Stimulated activated memory B cell treated with anti-CD40 and anti-IgM and Interleukin-4, amounts not matched to agents 10 μg/mL and 1 μg/mL and 100 μg/mL, for 72 hours (primary cell): Measurements from ENCODE around the gene CRB1.

ENCODE experiments used
- ATAC-seq: fragments of 150-1000 bp; cut with Tn5 transposase; 2 replicates; pipeline ENCODE4 v1.10.0; 2021
- H3K27ac Mint-ChIP-seq: one replicate; pipeline ENCODE4 v1.8.0; 2022; ENCODE audit warnings: mild to moderate bottlenecking, mixed read lengths
- H3K27me3 Mint-ChIP-seq: one replicate; pipeline ENCODE4 v1.8.0; 2022; ENCODE audit warnings: mixed read lengths
- H3K36me3 Mint-ChIP-seq: one replicate; pipeline ENCODE4 v1.8.0; 2022; ENCODE audit warnings: mixed read lengths
- H3K4me1 Mint-ChIP-seq: one replicate; pipeline ENCODE4 v1.8.0; 2022; ENCODE audit warnings: mixed read lengths
- H3K4me3 Mint-ChIP-seq: one replicate; pipeline ENCODE4 v1.8.0; 2022; ENCODE audit warnings: mild to moderate bottlenecking, moderate library complexity, mixed read lengths
- H3K9me3 Mint-ChIP-seq: one replicate; pipeline ENCODE4 v1.8.0; 2022; ENCODE audit warnings: mixed read lengths

The CRB1 gene

GRCh38 chr1:197355248-197355995, 87.4 kb downstream of the CRB1 start:
- Mint-ChIP-seq H3K9me3 (no peaks in the 10 kb centered on the region), H3K4me1 (no peaks in the 10 kb centered on the region), H3K27ac (no peak overlapping the region), H3K36me3 (no peaks in the 10 kb centered on the region), H3K4me3 (no peak overlapping the region), H3K27me3 (no peaks in the 10 kb centered on the region)
- no peak for ATAC-seq

GRCh38 chr1:197356723-197357533, 88.9 kb downstream of the CRB1 start:
- no peak for ATAC-seq
- Mint-ChIP-seq H3K4me1 (no peaks in the 10 kb centered on the region), H3K27me3 (no peaks in the 10 kb centered on the region), H3K36me3 (no peaks in the 10 kb centered on the region), H3K4me3 (no peak overlapping the region), H3K27ac (no peak overlapping the region), H3K9me3 (no peaks in the 10 kb centered on the region)

- Mint-ChIP-seq H3K9me3 (no peaks in the 10 kb centered on the region), H3K27ac (no peak overlapping the region), H3K36me3 (no peaks in the 10 kb centered on the region), H3K4me3 (no peak overlapping the region), H3K27me3 (no peaks in the 10 kb centered on the region), H3K4me1 (no peaks in the 10 kb centered on the region)
- no peak for ATAC-seq
Measured at GRCh38 chr1:197358959-197359358, 90.9 kb downstream of the CRB1 start.

- Mint-ChIP-seq H3K9me3 (no peaks in the 10 kb centered on the region), H3K36me3 (no peaks in the 10 kb centered on the region), H3K27ac (no peak overlapping the region), H3K4me1 (no peaks in the 10 kb centered on the region), H3K27me3 (no peaks in the 10 kb centered on the region), H3K4me3 (no peak overlapping the region)
- peak; percentile 36 for ATAC-seq
Measured at GRCh38 chr1:197360068-197360467, 92.0 kb downstream of the CRB1 start.

GRCh38 chr1:197362871-197363270, 94.8 kb downstream of the CRB1 start:
- Mint-ChIP-seq H3K4me1 (no peaks in the 10 kb centered on the region), H3K36me3 (no peaks in the 10 kb centered on the region), H3K27ac (no peak overlapping the region), H3K9me3 (no peaks in the 10 kb centered on the region), H3K27me3 (no peaks in the 10 kb centered on the region), H3K4me3 (no peak overlapping the region)
- ATAC-seq, result no peak

GRCh38 chr1:197363855-197364254, 95.8 kb downstream of the CRB1 start:
- H3K4me3 Mint-ChIP-seq, result no peak overlapping the region
- no peak for ATAC-seq
- H3K9me3 Mint-ChIP-seq, result no peaks in the 10 kb centered on the region
- no peaks in the 10 kb centered on the region for H3K4me1 Mint-ChIP-seq
- H3K36me3 Mint-ChIP-seq, result no peaks in the 10 kb centered on the region
- no peak overlapping the region for H3K27ac Mint-ChIP-seq
- no peaks in the 10 kb centered on the region for H3K27me3 Mint-ChIP-seq

- no peak overlapping the region for H3K27ac Mint-ChIP-seq
- H3K9me3 Mint-ChIP-seq, result no peaks in the 10 kb centered on the region
- no peak overlapping the region for H3K4me3 Mint-ChIP-seq
- no peaks in the 10 kb centered on the region for H3K4me1 Mint-ChIP-seq
- H3K27me3 Mint-ChIP-seq, result no peaks in the 10 kb centered on the region
- ATAC-seq, result no peak
- no peaks in the 10 kb centered on the region for H3K36me3 Mint-ChIP-seq
Measured at GRCh38 chr1:197366996-197367395, 98.9 kb downstream of the CRB1 start.

- Mint-ChIP-seq H3K36me3 (no peaks in the 10 kb centered on the region), H3K27ac (no peak overlapping the region), H3K9me3 (no peaks in the 10 kb centered on the region), H3K4me3 (no peak overlapping the region), H3K27me3 (no peaks in the 10 kb centered on the region), H3K4me1 (no peaks in the 10 kb centered on the region)
- no peak for ATAC-seq
Measured at GRCh38 chr1:197367627-197368026, 99.6 kb downstream of the CRB1 start.

- Mint-ChIP-seq H3K4me1 (no peaks in the 10 kb centered on the region), H3K4me3 (no peak overlapping the region), H3K9me3 (no peaks in the 10 kb centered on the region), H3K27me3 (no peaks in the 10 kb centered on the region), H3K36me3 (no peaks in the 10 kb centered on the region), H3K27ac (no peak overlapping the region)
- no peak for ATAC-seq
Measured at GRCh38 chr1:197374428-197374827, 106.4 kb downstream of the CRB1 start.

GRCh38 chr1:197384471-197384870, 116.4 kb downstream of the CRB1 start:
- H3K27me3 Mint-ChIP-seq, result peaks cover 14% of the 10 kb centered on the region
- H3K9me3 Mint-ChIP-seq, result no peaks in the 10 kb centered on the region
- no peaks in the 10 kb centered on the region for H3K36me3 Mint-ChIP-seq
- H3K4me3 Mint-ChIP-seq, result no peak overlapping the region
- H3K27ac Mint-ChIP-seq, result no peak overlapping the region
- no peaks in the 10 kb centered on the region for H3K4me1 Mint-ChIP-seq
- ATAC-seq, result no peak

- no peak overlapping the region for H3K27ac Mint-ChIP-seq
- H3K4me3 Mint-ChIP-seq, result no peak overlapping the region
- H3K36me3 Mint-ChIP-seq, result no peaks in the 10 kb centered on the region
- H3K9me3 Mint-ChIP-seq, result no peaks in the 10 kb centered on the region
- H3K27me3 Mint-ChIP-seq, result peaks cover 23% of the 10 kb centered on the region
- no peak for ATAC-seq
- no peaks in the 10 kb centered on the region for H3K4me1 Mint-ChIP-seq
Measured at GRCh38 chr1:197388801-197389200, 120.7 kb downstream of the CRB1 start.

- no peaks in the 10 kb centered on the region for H3K9me3 Mint-ChIP-seq
- ATAC-seq, result no peak
- peaks cover 30% of the 10 kb centered on the region for H3K27me3 Mint-ChIP-seq
- H3K4me3 Mint-ChIP-seq, result no peak overlapping the region
- no peak overlapping the region for H3K27ac Mint-ChIP-seq
- H3K4me1 Mint-ChIP-seq, result no peaks in the 10 kb centered on the region
- H3K36me3 Mint-ChIP-seq, result no peaks in the 10 kb centered on the region
Measured at GRCh38 chr1:197390856-197391255, 122.8 kb downstream of the CRB1 start.

- Mint-ChIP-seq H3K9me3 (no peaks in the 10 kb centered on the region), H3K27ac (no peak overlapping the region), H3K4me1 (no peaks in the 10 kb centered on the region), H3K36me3 (no peaks in the 10 kb centered on the region), H3K27me3 (peaks cover 27% of the 10 kb centered on the region), H3K4me3 (no peak overlapping the region)
- ATAC-seq, result no peak
Measured at GRCh38 chr1:197391303-197392226, 123.5 kb downstream of the CRB1 start.

GRCh38 chr1:197392541-197392940, 124.5 kb downstream of the CRB1 start:
- Mint-ChIP-seq H3K4me3 (no peak overlapping the region), H3K36me3 (no peaks in the 10 kb centered on the region), H3K27ac (no peak overlapping the region), H3K27me3 (peaks cover 21% of the 10 kb centered on the region), H3K9me3 (no peaks in the 10 kb centered on the region), H3K4me1 (no peaks in the 10 kb centered on the region)
- ATAC-seq, result no peak

- Mint-ChIP-seq H3K27me3 (peaks cover 21% of the 10 kb centered on the region), H3K9me3 (no peaks in the 10 kb centered on the region), H3K4me1 (no peaks in the 10 kb centered on the region), H3K36me3 (no peaks in the 10 kb centered on the region), H3K27ac (no peak overlapping the region), H3K4me3 (no peak overlapping the region)
- no peak for ATAC-seq
Measured at GRCh38 chr1:197393105-197393504, 125.1 kb downstream of the CRB1 start.
